SK-N-SH (cell line): ENCODE measurements around the gene NEK7. TPM values are rescaled to one million over a fixed set of nuclear protein-coding genes. Genes with fewer than 3 reads are reported as not detected.

Experiments
- CTCF ChIA-PET: fragments of 300-600, 350-600 bp; formaldehyde crosslinking; extraction: SDS; loops from one replicate; lab custom pipeline; 2021; lab: Yijun Ruan, JAX
- POLR2A ChIA-PET: fragments of 350-600 bp; sonication (Branson Sonifier 250); formaldehyde crosslinking; extraction: SDS; loops from one replicate; lab custom pipeline; 2020; ENCODE audit warnings: antibody characterized with exemption, inconsistent platforms; lab: Yijun Ruan, JAX
- DNase-seq: peaks from one replicate; pipeline ENCODE4 v3.0.0; 2012
- H2AFZ ChIP-seq: fragments of 200-600 bp; sonication (generic); 2 replicates; pipeline ENCODE4 v1.8.1; 2016; ENCODE audit warnings: antibody characterized with exemption, mild to moderate bottlenecking, low read depth
- H3F3A ChIP-seq: fragments of 200-600 bp; sonication (generic); replicated peaks from 2 replicates; pipeline ENCODE3; 2016; ENCODE audit warnings: antibody characterized with exemption, mild to moderate bottlenecking; ENCODE audit not compliant: insufficient read depth
- H3K27ac ChIP-seq, 2 experiments: fragments of 200-500 bp in 1 of 2; fragments of 200-600 bp in 1 of 2; sonication (Bioruptor generic) in 1 of 2; sonication (generic), shearing (Covaris generic) in 1 of 2; 2 replicates each; pipeline versions ENCODE4 v1.5.1 to v1.6.1; 2014 to 2016; ENCODE audit warnings: low read depth in 2 of 2, inconsistent platforms in 1 of 2, low read length in 1 of 2, mild to moderate bottlenecking in 1 of 2, mixed read lengths in 1 of 2
- H3K27me3 ChIP-seq: fragments of 200-600 bp; sonication (generic), shearing (Covaris generic); 2 replicates; pipeline ENCODE4 v1.6.1; 2016; ENCODE audit warnings: mixed run types; ENCODE audit not compliant: insufficient read depth
- H3K36me3 ChIP-seq, 2 experiments: fragments of 200-500 bp in 1 of 2; fragments of 200-600 bp in 1 of 2; sonication (Bioruptor generic) in 1 of 2; sonication (generic) in 1 of 2; replicated peaks in 1 of 2; 2 replicates each; pipeline versions ENCODE3 to v1.5.1; 2014 to 2016; ENCODE audit warnings: low read length in 1 of 2, mild to moderate bottlenecking in 1 of 2; ENCODE audit not compliant: insufficient read depth in 2 of 2, control insufficient read depth in 1 of 2
- H3K4me1 ChIP-seq, 2 experiments: fragments of 200-500 bp in 1 of 2; fragments of 200-600 bp in 1 of 2; sonication (Bioruptor generic) in 1 of 2; sonication (generic), shearing (Covaris generic) in 1 of 2; 2 replicates each; pipeline versions ENCODE4 v1.5.1 to v1.6.1; 2014 to 2016; ENCODE audit warnings: low read depth in 1 of 2, low read length in 1 of 2, mixed run types in 1 of 2; ENCODE audit not compliant: insufficient read depth in 2 of 2, control insufficient read depth in 1 of 2
- H3K4me2 ChIP-seq: fragments of 200-600 bp; sonication (generic), shearing (Covaris generic); 2 replicates; pipeline ENCODE4 v1.6.1; 2017; ENCODE audit warnings: mixed run types
- H3K4me3 ChIP-seq, 2 experiments: fragments of 200-500 bp in 1 of 2; fragments of 200-600 bp in 1 of 2; sonication (Bioruptor generic) in 1 of 2; sonication (generic), shearing (Covaris generic) in 1 of 2; 2 replicates each; pipeline versions ENCODE4 v1.5.1 to v1.8.1; 2014 to 2016; ENCODE audit warnings: low read depth in 2 of 2, inconsistent platforms in 1 of 2, low read length in 1 of 2, mild to moderate bottlenecking in 1 of 2, mixed read lengths in 1 of 2, moderate library complexity in 1 of 2
- H3K79me2 ChIP-seq: fragments of 200-600 bp; sonication (generic); 2 replicates; pipeline ENCODE4 v1.8.1; 2017; ENCODE audit warnings: mild to moderate bottlenecking; ENCODE audit not compliant: insufficient read depth
- H3K9ac ChIP-seq: fragments of 200-600 bp; sonication (generic); 2 replicates; pipeline ENCODE4 v1.6.1; 2017; ENCODE audit warnings: mixed run types
- H3K9me2 ChIP-seq: fragments of 200-600 bp; sonication (generic); 2 replicates; pipeline ENCODE4 v1.6.1; 2017; ENCODE audit warnings: mixed run types
- H3K9me3 ChIP-seq: fragments of 200-600 bp; sonication (generic); 2 replicates; pipeline ENCODE4 v1.6.1; 2017; ENCODE audit warnings: mixed run types, mild to moderate bottlenecking, moderate library complexity
- H4K20me1 ChIP-seq: fragments of 200-600 bp; sonication (generic); 2 replicates; pipeline ENCODE4 v1.6.1; 2017; ENCODE audit warnings: mild to moderate bottlenecking, mixed run types; ENCODE audit not compliant: insufficient read depth
- FOXJ3 ChIP-seq: sonication (generic); formaldehyde crosslinking; IDR thresholded peaks from 2 replicates; pipeline ENCODE4 v1.5.1; 2020; ENCODE audit warnings: mild to moderate bottlenecking, missing genetic modification reagents
- NRF1 ChIP-seq: IDR thresholded peaks from 2 replicates; pipeline ENCODE4 v1.6.1; 2012; ENCODE audit warnings: low read depth, mild to moderate bottlenecking, low read length
- RXRA ChIP-seq: IDR thresholded peaks from 2 replicates; pipeline ENCODE4 v1.4.0; 2012; ENCODE audit warnings: low read depth, mild to moderate bottlenecking, borderline replicate concordance
- TCF12 ChIP-seq: IDR thresholded peaks from 2 replicates; pipeline ENCODE4 v1.4.0; 2012
- TEAD4 ChIP-seq: IDR thresholded peaks from 2 replicates; pipeline ENCODE4 v1.4.0; 2012; ENCODE audit warnings: mild to moderate bottlenecking, borderline replicate concordance; ENCODE audit not compliant: insufficient read depth
- YY1 ChIP-seq: IDR thresholded peaks from 2 replicates; pipeline ENCODE4 v1.4.0; 2012; ENCODE audit warnings: low read depth, mild to moderate bottlenecking
- WGBS: methylation state at CpG from one replicate; pipeline ENCODE4 v1.1.6; 2017; ENCODE audit warnings: low lambda C conversion rate; 5-methylcytosine and 5-hydroxymethylcytosine counted together
- polyA plus RNA-seq, 3 experiments: library from polyadenylated mRNA; depleted of rRNA; stranded (reverse); fragments of >200 nt; gene quantifications; 2 replicates each; pipeline ENCODE4 v1.2.3, GENCODE V29; 2012
- TF ChIP-seq, protein P1 (sequence below): fragments of 200-600 bp; sonication (generic); IDR thresholded peaks from 2 replicates; pipeline ENCODE4 v1.6.1; 2017; ENCODE audit warnings: antibody characterized with exemption, mild to moderate bottlenecking, moderate library complexity

The NEK7 gene
- polyA plus RNA-seq, 1 of the 3 experiments (the other 2 are of a cell fraction), result 85.8 TPM

GRCh38 chr1:198234520-198235251 is 77.9 kb downstream of the NEK7 start:
- WGBS, result 64% methylated on average over 5 of the region's 5 CpGs
- Histone ChIP-seq H3K9me2 (no peaks in the 10 kb centered on the region), H3K9me3 (0 out of 2 replicates have a peak, but pooled peaks cover 8% of the 10 kb centered on the region), H3K36me3 (peaks cover 61 to 72% of the 10 kb centered on the region in 2 experiments), H3K4me1 (peaks cover 5 to 10% of the 10 kb centered on the region in 2 experiments; a peak in 3 of 4 replicates), H4K20me1 (peaks cover 22% of the 10 kb centered on the region), H3K27me3 (no peaks in the 10 kb centered on the region), H2AFZ (no peak overlapping the region), H3K27ac (peak overlapping the region in 1 of 2 experiments; percentile 13; a peak in 1 of 4 replicates), H3K4me2 (no peak overlapping the region; the same call in 1 of the 2 replicates), H3K79me2 (peaks cover 99% of the 10 kb centered on the region), H3K9ac (no peak overlapping the region), H3K4me3 (peak overlapping the region in 1 of 2 experiments; percentile 5; a peak in 1 of 4 replicates), H3F3A (peaks cover 13% of the 10 kb centered on the region)
- TF ChIP-seq NRF1, result no peak
- TF ChIP-seq TEAD4, result no peak
- no peak for TF ChIP-seq RXRA
- CTCF ChIA-PET, result interaction anchor here (1.0 kb wide), 1 partner anchor 21 kb away, joined by 3 read pairs; no protein-coding TSS in a partner anchor
- DNase-seq, result no peak
- POLR2A ChIA-PET, result no interaction called here

DNA sequence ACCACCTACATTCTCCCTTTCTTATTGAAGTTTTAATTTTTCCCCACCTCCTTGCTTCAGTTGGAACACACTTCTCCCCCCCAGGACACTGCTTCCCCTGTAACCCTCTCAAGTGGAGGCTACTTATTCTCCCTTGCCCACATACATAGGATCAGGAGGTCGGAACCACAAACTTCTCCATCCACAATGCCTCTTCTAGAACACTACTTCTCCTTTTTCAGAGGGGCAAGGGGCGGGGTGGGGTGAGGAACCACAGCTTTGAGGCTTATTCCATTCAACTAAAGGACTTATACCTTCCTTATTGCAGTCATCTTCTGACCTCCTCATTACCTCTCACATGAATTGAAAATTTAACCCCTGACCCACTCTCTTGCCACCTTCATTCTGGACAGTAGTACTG is 81.3 kb downstream of the NEK7 start:
- Histone ChIP-seq H3K9me3 (0 out of 2 replicates have a peak, but pooled peaks cover 8% of the 10 kb centered on the region), H4K20me1 (peaks cover 33% of the 10 kb centered on the region; the same call in 1 of the 2 replicates), H3K27me3 (no peaks in the 10 kb centered on the region), H2AFZ (no peak overlapping the region), H3K27ac (no peak overlapping the region), H3K4me3 (no peak overlapping the region), H3F3A (peaks cover 23% of the 10 kb centered on the region), H3K9me2 (no peaks in the 10 kb centered on the region), H3K36me3 (peaks cover 64 to 72% of the 10 kb centered on the region in 2 experiments), H3K4me2 (no peak overlapping the region), H3K9ac (no peak overlapping the region), H3K4me1 (peaks cover 3 to 10% of the 10 kb centered on the region in 2 experiments; a peak in 3 of 4 replicates), H3K79me2 (peaks cover 99% of the 10 kb centered on the region)
- DNase-seq, result no peak
- ChIA-PET CTCF (no interaction called here), POLR2A (no interaction called here)
- WGBS, result 97% methylated on average over 2 of the region's 2 CpGs
- TF ChIP-seq, protein P1, sequence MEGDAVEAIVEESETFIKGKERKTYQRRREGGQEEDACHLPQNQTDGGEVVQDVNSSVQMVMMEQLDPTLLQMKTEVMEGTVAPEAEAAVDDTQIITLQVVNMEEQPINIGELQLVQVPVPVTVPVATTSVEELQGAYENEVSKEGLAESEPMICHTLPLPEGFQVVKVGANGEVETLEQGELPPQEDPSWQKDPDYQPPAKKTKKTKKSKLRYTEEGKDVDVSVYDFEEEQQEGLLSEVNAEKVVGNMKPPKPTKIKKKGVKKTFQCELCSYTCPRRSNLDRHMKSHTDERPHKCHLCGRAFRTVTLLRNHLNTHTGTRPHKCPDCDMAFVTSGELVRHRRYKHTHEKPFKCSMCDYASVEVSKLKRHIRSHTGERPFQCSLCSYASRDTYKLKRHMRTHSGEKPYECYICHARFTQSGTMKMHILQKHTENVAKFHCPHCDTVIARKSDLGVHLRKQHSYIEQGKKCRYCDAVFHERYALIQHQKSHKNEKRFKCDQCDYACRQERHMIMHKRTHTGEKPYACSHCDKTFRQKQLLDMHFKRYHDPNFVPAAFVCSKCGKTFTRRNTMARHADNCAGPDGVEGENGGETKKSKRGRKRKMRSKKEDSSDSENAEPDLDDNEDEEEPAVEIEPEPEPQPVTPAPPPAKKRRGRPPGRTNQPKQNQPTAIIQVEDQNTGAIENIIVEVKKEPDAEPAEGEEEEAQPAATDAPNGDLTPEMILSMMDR, result no peak
- TF ChIP-seq TCF12, result no peak

GRCh38 chr1:198241553-198241952 is 84.8 kb downstream of the NEK7 start:
- CTCF ChIA-PET, result interaction anchor here (1.4 kb wide), 1 partner anchor 33 kb away, joined by 3 read pairs; no protein-coding TSS in a partner anchor
- H3K4me2 ChIP-seq, result no peak overlapping the region
- no peak overlapping the region for H3K27ac ChIP-seq
- POLR2A ChIA-PET, result no interaction called here
- no peaks in the 10 kb centered on the region for H3K9me3 ChIP-seq
- no peaks in the 10 kb centered on the region for H3K9me2 ChIP-seq
- peaks cover 41% of the 10 kb centered on the region; the same call in 1 of the 2 replicates for H4K20me1 ChIP-seq
- no peaks in the 10 kb centered on the region; a peak in 3 of 4 replicates for H3K4me1 ChIP-seq
- no peak overlapping the region for H3K9ac ChIP-seq
- H3K36me3 ChIP-seq, result peaks cover 52 to 59% of the 10 kb centered on the region in 2 experiments
- no peak for DNase-seq
- H3K79me2 ChIP-seq, result peaks cover 99% of the 10 kb centered on the region
- peaks cover 23% of the 10 kb centered on the region for H3F3A ChIP-seq
- no peak for TF ChIP-seq YY1
- no peak for TF ChIP-seq FOXJ3 (CRISPR knock-in tag)
- 61% methylated on average over 2 of the region's 2 CpGs for whole genome bisulfite sequencing
- H3K4me3 ChIP-seq, result no peak overlapping the region
- no peaks in the 10 kb centered on the region for H3K27me3 ChIP-seq
- H2AFZ ChIP-seq, result no peak overlapping the region
